Activated naive CD4-positive, alpha-beta T cell treated with anti-CD3 and anti-CD28 coated beads, Interleukin-2, amount 10 ng/mL, durations not matched to agents 7 days and 5 days (primary cell): ENCODE results near the gene ATF7IP2.
"Not testable (repeated sequence)": the region's sequence is repeated elsewhere in the genome, so short reads cannot be mapped to it uniquely, and the experiment has no call there.

Experiments used
- CTCF ChIA-PET: fragments of 350-600 bp; sonication (Branson Sonifier 250); formaldehyde crosslinking; loops from one replicate; lab custom pipeline; 2021; ENCODE audit warnings: antibody characterized with exemption; lab: Charles Lee
- DNase-seq: peaks from one replicate; pipeline ENCODE4 v3.0.0-alpha.2; 2020
- H3K27ac Mint-ChIP-seq: one replicate; pipeline ENCODE4 v1.8.0; 2021; ENCODE audit warnings: mild to moderate bottlenecking, moderate library complexity, mixed read lengths
- H3K27me3 Mint-ChIP-seq: one replicate; pipeline ENCODE4 v1.8.0; 2021; ENCODE audit warnings: mild to moderate bottlenecking, mixed read lengths
- H3K36me3 Mint-ChIP-seq: one replicate; pipeline ENCODE4 v1.8.0; 2021; ENCODE audit warnings: mixed read lengths
- H3K4me1 Mint-ChIP-seq: one replicate; pipeline ENCODE4 v1.8.0; 2021; ENCODE audit warnings: mixed read lengths
- H3K4me3 Mint-ChIP-seq: one replicate; pipeline ENCODE4 v1.8.0; 2021; ENCODE audit warnings: mild to moderate bottlenecking, moderate library complexity, mixed read lengths
- H3K9me3 Mint-ChIP-seq: one replicate; pipeline ENCODE4 v1.8.0; 2021; ENCODE audit warnings: mixed read lengths

ATF7IP2 gene

GRCh38 chr16:10366619-10367018 is 19.2 kb upstream of the ATF7IP2 start:
- H3K36me3 Mint-ChIP-seq, H3K27me3 Mint-ChIP-seq, H3K4me3 Mint-ChIP-seq, DNase-seq, CTCF ChIA-PET, H3K27ac Mint-ChIP-seq: not testable (repeated sequence)
- Mint-ChIP-seq H3K4me1 (peaks cover 17% of the 10 kb centered on the region), H3K9me3 (peaks cover 17% of the 10 kb centered on the region)

- Mint-ChIP-seq H3K36me3 (peaks cover 3% of the 10 kb centered on the region), H3K4me1 (peaks cover 6% of the 10 kb centered on the region), H3K27ac (no peak overlapping the region), H3K9me3 (peaks cover 12% of the 10 kb centered on the region), H3K4me3 (no peak overlapping the region), H3K27me3 (no peaks in the 10 kb centered on the region)
- CTCF ChIA-PET: interaction anchor here (1.1 to 1.2 kb wide), 2 partner anchors 45 to 369 kb away, joined by 3 read pairs; no protein-coding TSS in a partner anchor
- no peak for DNase-seq
Measured at GRCh38 chr16:10367616-10368188, 18.2 kb upstream of the ATF7IP2 start.

DNA sequence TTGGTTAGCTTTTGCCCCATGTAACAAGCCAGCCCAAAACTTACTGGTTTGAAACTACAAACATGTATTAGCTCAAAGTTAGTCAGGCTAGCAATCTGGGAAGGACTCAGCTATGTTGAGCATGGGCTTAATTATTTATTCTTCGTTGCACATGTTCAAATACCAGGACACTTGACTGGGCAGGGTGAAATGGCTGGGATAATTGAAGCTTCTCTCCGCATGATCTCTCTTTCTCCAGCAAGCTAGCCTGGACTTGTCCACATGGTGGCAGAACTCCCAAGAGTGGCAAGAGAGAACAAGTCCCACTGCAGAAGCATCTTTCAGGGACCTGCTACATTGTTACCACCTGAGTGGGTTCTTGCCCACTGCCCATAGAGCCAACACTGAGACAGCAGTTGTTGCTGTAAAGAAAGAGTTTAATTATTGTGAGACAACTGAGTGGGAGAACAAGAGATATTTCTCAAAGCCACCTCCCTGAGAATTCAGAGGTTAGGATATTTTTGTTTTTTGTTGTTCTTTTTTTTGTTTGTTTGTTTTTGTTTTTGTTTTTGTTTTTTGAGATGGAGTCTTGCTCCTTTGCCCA is 16.8 kb upstream of the ATF7IP2 start:
- DNase-seq: no peak
- Mint-ChIP-seq H3K4me3 (no peak overlapping the region), H3K27ac (no peak overlapping the region), H3K9me3 (peaks cover 12% of the 10 kb centered on the region), H3K36me3 (peaks cover 3% of the 10 kb centered on the region), H3K4me1 (no peaks in the 10 kb centered on the region), H3K27me3 (no peaks in the 10 kb centered on the region)
- CTCF ChIA-PET: interaction anchor here (0.7 to 1.2 kb wide), 3 partner anchors 42 to 367 kb away, joined by 3 to 4 read pairs (median 3); no protein-coding TSS in a partner anchor

GRCh38 chr16:10370096-10370726 is 15.7 kb upstream of the ATF7IP2 start:
- DNase-seq: no peak
- H3K9me3 Mint-ChIP-seq: peaks cover 14% of the 10 kb centered on the region
- no peaks in the 10 kb centered on the region for H3K4me1 Mint-ChIP-seq
- no peak overlapping the region for H3K27ac Mint-ChIP-seq
- H3K36me3 Mint-ChIP-seq: peaks cover 3% of the 10 kb centered on the region
- CTCF ChIA-PET: no interaction called here
- H3K27me3 Mint-ChIP-seq: no peaks in the 10 kb centered on the region
- H3K4me3 Mint-ChIP-seq: no peak overlapping the region

GRCh38 chr16:10371592-10371991 is 14.3 kb upstream of the ATF7IP2 start:
- Mint-ChIP-seq H3K27me3 (no peaks in the 10 kb centered on the region), H3K36me3 (peaks cover 6% of the 10 kb centered on the region), H3K4me3 (no peak overlapping the region), H3K9me3 (peaks cover 18% of the 10 kb centered on the region), H3K4me1 (no peaks in the 10 kb centered on the region), H3K27ac (no peak overlapping the region)
- CTCF ChIA-PET: no interaction called here
- no peak for DNase-seq

DNA sequence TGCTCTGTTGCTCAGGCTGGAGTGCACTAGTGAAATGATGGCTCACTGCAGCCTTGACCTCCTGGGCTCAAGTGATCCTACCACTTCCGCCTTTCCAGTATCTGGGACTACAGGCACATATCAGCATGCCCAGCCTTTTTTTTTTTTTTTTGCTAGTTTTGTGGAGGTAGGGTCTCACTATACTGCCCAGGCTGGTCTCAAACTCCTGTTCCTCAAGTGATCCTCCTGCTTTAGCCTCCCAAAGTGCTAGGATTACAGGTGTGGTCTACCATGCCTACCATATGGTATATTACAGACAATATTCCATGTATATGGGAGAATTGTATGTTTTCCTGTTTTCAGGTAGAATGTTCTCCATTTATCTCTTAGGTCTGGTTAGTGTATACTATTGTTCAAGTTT is 12.3 kb upstream of the ATF7IP2 start:
- H3K9me3 Mint-ChIP-seq: peaks cover 18% of the 10 kb centered on the region
- H3K4me1 Mint-ChIP-seq: no peaks in the 10 kb centered on the region
- peaks cover 6% of the 10 kb centered on the region for H3K36me3 Mint-ChIP-seq
- peaks cover 5% of the 10 kb centered on the region for H3K27me3 Mint-ChIP-seq
- no peak overlapping the region for H3K4me3 Mint-ChIP-seq
- H3K27ac Mint-ChIP-seq: no peak overlapping the region
- DNase-seq: no peak
- CTCF ChIA-PET: no interaction called here

- DNase-seq: no peak
- Mint-ChIP-seq H3K4me3 (no peak overlapping the region), H3K4me1 (peaks cover 6% of the 10 kb centered on the region), H3K9me3 (peaks cover 5% of the 10 kb centered on the region), H3K36me3 (peaks cover 3% of the 10 kb centered on the region), H3K27me3 (peaks cover 5% of the 10 kb centered on the region), H3K27ac (no peak overlapping the region)
- CTCF ChIA-PET: no interaction called here
Measured at GRCh38 chr16:10376229-10376628, 9.6 kb upstream of the ATF7IP2 start.

DNA sequence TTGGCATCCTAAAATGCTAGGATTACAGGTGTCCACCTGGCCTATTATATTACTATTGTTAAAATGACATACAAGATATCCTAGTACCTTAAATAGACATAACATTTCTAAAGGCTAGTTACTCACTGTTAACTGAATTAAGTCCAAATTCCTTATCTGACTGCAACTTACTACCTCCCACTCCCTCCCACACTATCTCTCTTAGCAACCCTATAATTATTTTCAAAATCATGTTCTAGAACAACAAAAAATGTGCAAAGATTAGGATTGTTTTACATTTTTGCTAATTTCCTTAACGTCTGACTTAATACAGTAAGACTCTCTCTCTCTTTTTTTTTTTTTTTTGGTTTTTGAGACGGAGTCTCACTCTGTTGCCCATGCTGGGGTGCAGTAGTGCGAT is 2.2 kb upstream of the ATF7IP2 start:
- Mint-ChIP-seq H3K36me3 (peaks cover 24% of the 10 kb centered on the region), H3K27me3 (peaks cover 3% of the 10 kb centered on the region), H3K27ac (no peak overlapping the region), H3K4me3 (no peak overlapping the region), H3K4me1 (peaks cover 33% of the 10 kb centered on the region), H3K9me3 (peaks cover 4% of the 10 kb centered on the region)
- DNase-seq: no peak
- CTCF ChIA-PET: no interaction called here

GRCh38 chr16:10386517-10387100 is 748 bp downstream of the ATF7IP2 start:
- Mint-ChIP-seq H3K4me1 (peaks cover 46% of the 10 kb centered on the region), H3K27ac (peak overlapping the region; percentile 97), H3K36me3 (peaks cover 45% of the 10 kb centered on the region), H3K4me3 (peak overlapping the region; percentile 95), H3K27me3 (peaks cover 3% of the 10 kb centered on the region), H3K9me3 (peaks cover 6% of the 10 kb centered on the region)
- no peak for DNase-seq
- CTCF ChIA-PET: no interaction called here

GRCh38 chr16:10387188-10387617 is 1.3 kb downstream of the ATF7IP2 start:
- H3K27me3 Mint-ChIP-seq: peaks cover 3% of the 10 kb centered on the region
- H3K4me1 Mint-ChIP-seq: peaks cover 45% of the 10 kb centered on the region
- H3K36me3 Mint-ChIP-seq: peaks cover 45% of the 10 kb centered on the region
- no peak for DNase-seq
- peak overlapping the region; percentile 95 for H3K4me3 Mint-ChIP-seq
- H3K27ac Mint-ChIP-seq: peak overlapping the region; percentile 97
- CTCF ChIA-PET: no interaction called here
- peaks cover 6% of the 10 kb centered on the region for H3K9me3 Mint-ChIP-seq

DNA sequence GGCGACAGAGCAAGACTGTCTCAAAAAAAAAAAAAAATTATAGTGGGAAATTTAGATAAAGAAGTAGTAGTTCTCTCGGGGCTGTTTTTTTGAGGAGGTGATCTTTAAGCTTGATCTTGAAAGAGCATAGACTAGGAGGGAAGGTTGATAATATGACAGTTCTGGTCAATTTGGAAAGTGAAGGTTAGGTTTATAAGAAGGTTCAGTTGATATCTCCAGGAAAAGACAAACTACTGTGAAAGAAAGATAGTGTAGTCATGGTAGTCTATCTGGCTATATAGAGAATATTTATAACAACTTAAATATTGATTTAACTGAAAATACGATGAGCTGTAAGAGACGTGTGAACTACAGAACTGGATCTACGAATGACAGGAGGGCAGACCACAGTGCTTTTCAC is 3.1 kb downstream of the ATF7IP2 start:
- Mint-ChIP-seq H3K4me3 (no peak overlapping the region), H3K36me3 (peaks cover 51% of the 10 kb centered on the region), H3K4me1 (peaks cover 44% of the 10 kb centered on the region), H3K27me3 (peaks cover 3% of the 10 kb centered on the region), H3K9me3 (peaks cover 6% of the 10 kb centered on the region), H3K27ac (no peak overlapping the region)
- no peak for DNase-seq
- CTCF ChIA-PET: interaction anchor here (0.9 kb wide), 1 partner anchor 26 kb away, joined by 3 read pairs; no protein-coding TSS in a partner anchor

DNA sequence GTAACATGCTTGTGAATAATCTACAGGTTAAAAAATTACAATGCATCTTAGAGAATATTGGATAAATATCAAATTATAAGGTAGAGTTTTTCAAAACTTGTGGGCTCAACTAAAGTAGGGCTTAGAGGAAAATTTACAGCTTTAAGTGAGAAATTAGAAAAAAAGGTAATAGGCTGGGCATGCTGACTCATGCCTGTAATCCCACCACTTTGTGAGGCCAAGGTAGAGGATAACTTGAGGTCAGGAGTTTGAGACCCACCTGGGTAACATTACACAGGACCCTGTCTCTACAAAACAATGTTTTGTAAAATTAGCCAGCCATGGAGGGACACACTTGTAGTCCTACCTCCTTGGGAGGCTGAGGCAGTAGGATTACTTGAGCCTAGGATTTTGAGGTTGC is 4.5 kb downstream of the ATF7IP2 start:
- CTCF ChIA-PET: interaction anchor here (0.7 kb wide), 1 partner anchor 76 kb away, joined by 3 read pairs; no protein-coding TSS in a partner anchor
- Mint-ChIP-seq H3K36me3 (peaks cover 58% of the 10 kb centered on the region), H3K27me3 (peaks cover 3% of the 10 kb centered on the region), H3K9me3 (peaks cover 5% of the 10 kb centered on the region), H3K4me3 (no peak overlapping the region), H3K4me1 (peaks cover 44% of the 10 kb centered on the region), H3K27ac (peak overlapping the region; percentile 19)
- DNase-seq: no peak

GRCh38 chr16:10390867-10391266 is 5.0 kb downstream of the ATF7IP2 start:
- peaks cover 40% of the 10 kb centered on the region for H3K4me1 Mint-ChIP-seq
- H3K27ac Mint-ChIP-seq: no peak overlapping the region
- no peak for DNase-seq
- CTCF ChIA-PET: no interaction called here
- no peak overlapping the region for H3K4me3 Mint-ChIP-seq
- peaks cover 2% of the 10 kb centered on the region for H3K9me3 Mint-ChIP-seq
- H3K27me3 Mint-ChIP-seq: no peaks in the 10 kb centered on the region
- H3K36me3 Mint-ChIP-seq: peaks cover 59% of the 10 kb centered on the region

DNA sequence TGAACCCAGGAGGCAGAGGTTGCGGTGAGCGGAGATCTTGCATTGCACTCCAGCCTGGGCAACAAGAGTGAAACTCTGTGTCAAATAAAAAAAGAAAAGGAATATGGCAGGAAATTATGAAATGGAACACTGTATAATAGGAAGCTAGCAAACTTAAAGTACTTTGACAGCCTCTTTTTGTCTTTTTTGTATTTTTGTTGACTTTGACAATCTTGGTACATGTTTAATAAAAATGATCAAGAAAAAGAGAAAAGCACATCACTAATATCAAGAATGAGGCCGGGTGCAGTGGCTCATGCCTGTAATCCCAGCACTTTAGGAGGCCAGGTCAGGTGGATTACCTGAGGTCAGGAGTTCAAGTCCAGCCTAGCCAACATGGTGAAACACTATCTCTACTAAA is 5.5 kb downstream of the ATF7IP2 start:
- peaks cover 2% of the 10 kb centered on the region for H3K9me3 Mint-ChIP-seq
- H3K4me3 Mint-ChIP-seq: no peak overlapping the region
- H3K27ac Mint-ChIP-seq: no peak overlapping the region
- peaks cover 38% of the 10 kb centered on the region for H3K4me1 Mint-ChIP-seq
- H3K27me3 Mint-ChIP-seq: no peaks in the 10 kb centered on the region
- CTCF ChIA-PET: no interaction called here
- peaks cover 54% of the 10 kb centered on the region for H3K36me3 Mint-ChIP-seq
- DNase-seq: no peak
